ENCODE results near the gene PDGFB.

The PDGFB gene

GRCh38 chr22:39194098-39194497, 50.7 kb downstream of the PDGFB start:
- FAIRE-seq = no peak

- no peak for FAIRE-seq
These were observed 56.0 kb downstream of the PDGFB start for GRCh38 chr22:39188809-39189208.

DNA sequence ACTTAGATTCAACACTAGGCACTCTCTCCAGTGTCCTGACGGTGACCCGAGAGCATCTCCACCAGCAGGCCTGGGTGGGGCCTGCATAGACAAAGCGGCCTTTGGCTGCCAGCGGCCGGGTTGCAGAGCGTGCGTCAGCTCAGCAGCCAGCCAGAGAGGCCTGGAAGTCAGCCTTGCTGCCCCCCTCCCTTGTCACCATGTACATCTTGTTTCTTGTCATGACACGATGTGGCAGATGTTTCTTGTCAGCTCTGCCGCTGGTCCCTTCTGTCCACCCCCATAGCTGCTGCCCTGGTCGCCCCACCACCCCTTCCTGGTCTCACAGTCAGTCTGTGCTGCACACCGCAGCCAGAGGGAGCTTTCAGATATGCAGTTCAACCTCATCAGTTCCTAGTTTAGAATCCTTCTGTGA, 59.2 kb downstream of the PDGFB start:
- no peak for FAIRE-seq

DNA sequence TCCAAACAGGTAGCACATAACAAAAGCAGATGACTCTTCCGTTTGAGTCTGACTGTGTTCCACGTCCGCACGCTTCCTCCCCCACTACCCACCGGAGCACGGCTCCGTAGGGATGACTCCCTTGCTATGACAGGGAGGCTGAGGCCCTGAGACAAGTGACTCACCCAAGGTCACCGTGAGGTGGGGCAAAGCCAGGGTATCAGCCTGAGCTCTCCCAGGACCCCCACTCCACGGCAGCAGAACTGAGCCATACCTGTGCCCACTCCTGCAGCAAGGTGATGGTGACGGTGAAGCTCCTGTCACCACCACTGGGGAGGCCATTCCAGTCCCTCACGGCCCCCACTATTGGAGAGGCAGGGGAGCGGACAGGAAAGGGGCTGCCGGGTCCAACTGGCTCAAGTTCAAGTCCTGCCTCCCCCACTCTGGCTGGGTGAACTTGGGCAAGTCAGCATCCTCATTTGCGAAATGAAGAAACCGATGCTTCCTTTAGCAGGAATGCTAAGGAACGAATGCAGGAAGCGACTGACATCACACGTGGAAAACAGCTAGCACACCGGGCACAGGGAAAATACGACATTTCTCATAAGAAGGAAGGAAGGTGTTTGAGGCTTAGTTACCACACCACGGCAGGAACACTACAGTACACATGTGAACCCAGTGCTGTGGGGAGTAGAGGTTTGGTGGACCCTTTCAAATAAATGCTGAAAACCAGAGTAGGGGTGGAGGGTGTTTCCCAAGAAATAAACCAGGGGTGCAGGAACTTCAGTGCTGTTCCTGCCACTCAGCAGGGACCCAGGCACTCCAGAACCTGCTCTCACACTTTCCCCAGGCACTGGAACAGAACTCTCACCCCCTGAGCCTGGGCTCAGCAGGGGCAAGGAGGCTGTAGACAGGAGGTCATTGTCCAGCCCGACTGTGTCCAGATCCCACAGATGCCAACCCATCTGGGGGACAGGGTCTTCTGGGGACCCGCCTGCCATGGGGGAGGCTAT, 59.9 kb downstream of the PDGFB start:
- no peak for FAIRE-seq

- FAIRE-seq = no peak
These were observed 60.7 kb downstream of the PDGFB start for GRCh38 chr22:39183991-39184585.

GRCh38 chr22:39182478-39183030, 62.2 kb downstream of the PDGFB start:
- FAIRE-seq = no peak

DNA sequence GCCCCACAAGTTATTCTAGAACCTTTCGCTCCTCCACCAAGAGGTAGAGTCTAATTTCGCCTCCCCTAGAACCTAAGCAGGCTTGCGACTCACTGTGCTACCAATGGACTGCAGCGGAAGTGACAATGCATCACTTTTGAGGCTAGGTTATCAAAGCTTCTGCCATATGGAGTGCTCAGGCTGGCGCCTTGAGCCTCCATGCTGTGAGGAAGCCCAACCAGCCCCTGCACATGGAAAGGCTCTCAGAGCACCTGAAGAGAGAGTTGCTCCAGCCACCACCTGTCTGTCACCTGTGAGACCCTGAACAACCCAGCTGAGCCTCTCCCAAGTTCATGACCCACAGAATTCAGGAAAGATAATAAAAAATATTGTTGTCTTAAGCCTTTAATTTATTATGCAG, 63.0 kb downstream of the PDGFB start:
- no peak for FAIRE-seq

- FAIRE-seq = no peak
These were observed 63.4 kb downstream of the PDGFB start for GRCh38 chr22:39181356-39181755.

DNA sequence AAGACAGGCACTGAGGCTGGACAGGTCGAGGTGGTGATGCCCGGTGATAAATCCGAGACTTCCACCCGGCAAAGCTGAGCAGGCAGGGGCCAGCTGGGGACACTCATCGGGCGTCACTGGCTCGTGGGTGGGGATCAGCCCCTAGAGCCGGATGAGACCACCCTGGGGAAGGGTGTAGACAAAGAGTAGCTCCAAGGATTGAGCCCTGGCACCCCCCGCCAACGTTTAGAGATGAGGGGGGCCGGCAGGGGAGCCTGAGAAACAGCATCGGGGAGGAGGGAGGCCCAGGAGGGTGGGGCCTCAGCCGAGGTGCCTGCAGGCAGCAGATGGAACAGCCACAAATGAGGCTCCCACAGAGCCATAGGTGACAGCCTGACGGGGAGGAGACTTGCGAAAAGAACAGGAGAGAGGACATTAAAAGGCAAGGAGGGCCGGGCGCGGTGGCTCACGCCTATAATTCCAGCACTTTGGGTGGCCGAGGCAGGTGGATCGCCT, 64.9 kb downstream of the PDGFB start:
- FAIRE-seq = no peak

GRCh38 chr22:39179401-39179827, 65.4 kb downstream of the PDGFB start:
- FAIRE-seq = no peak

DNA sequence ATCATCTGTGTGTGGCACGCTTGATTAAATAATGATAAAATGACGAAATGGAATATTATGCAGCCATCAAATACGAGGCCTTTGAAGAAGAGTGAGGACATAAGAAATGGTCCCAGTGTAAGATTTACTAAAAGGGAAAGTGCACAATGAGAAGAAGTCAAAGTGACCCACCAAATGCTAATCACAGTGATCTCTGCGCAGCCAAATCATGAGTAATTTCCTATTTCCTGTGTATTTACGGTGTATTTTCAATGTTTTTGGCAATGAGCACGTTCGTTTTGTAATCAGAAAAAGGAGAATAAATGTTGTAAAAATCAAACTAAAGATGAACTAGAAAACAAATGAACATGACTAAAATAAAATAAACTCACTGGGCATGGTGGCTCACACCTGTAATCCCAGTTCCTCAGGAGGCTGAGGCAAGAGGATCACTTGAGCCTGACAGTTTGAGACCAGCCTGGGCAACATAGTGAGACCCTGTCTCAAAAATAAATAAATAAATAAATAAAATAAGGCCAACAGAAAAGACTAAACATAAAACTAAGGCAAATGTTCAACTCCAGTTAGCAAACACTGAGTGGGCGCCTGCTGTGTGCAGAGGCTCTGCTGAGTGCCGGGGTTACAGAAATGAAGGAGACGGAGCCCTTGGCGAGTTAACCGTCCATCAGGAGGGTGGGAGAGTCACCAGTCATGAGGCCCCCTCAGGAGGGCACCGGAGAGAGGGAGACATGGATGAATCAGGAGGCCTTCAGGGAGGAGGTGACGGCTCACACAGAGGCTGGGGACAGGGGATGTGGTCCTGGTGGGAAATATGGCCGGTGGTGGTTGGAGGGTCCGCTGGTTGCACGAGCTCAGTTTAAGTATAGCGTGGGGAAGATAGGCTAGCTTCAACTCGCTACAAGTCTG, 66.3 kb downstream of the PDGFB start:
- no peak for FAIRE-seq

DNA sequence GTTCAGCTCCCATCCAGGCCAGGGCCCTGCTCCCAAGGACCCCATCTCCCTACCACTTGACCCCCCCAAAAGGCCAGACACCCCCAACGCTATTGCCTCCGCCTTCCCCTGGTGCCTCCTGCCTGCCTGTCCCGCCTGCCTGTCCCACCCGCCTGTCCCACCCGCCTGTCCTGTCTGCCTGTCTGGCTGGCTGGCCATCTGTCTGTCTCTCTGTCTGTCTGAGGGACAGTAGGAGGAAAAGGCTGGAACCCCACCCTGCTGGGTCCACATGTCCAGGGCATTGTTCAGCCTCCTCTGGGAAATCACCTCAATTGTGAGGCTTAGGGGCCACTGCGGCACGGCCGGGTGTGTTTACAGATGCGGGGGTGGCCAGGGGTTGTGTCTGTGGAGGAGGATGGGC, 67.0 kb downstream of the PDGFB start:
- FAIRE-seq = no peak

- no peak for FAIRE-seq
These were observed 67.4 kb downstream of the PDGFB start for GRCh38 chr22:39177456-39177775.

- no peak for FAIRE-seq
These were observed 67.9 kb downstream of the PDGFB start for GRCh38 chr22:39176714-39177455.

DNA sequence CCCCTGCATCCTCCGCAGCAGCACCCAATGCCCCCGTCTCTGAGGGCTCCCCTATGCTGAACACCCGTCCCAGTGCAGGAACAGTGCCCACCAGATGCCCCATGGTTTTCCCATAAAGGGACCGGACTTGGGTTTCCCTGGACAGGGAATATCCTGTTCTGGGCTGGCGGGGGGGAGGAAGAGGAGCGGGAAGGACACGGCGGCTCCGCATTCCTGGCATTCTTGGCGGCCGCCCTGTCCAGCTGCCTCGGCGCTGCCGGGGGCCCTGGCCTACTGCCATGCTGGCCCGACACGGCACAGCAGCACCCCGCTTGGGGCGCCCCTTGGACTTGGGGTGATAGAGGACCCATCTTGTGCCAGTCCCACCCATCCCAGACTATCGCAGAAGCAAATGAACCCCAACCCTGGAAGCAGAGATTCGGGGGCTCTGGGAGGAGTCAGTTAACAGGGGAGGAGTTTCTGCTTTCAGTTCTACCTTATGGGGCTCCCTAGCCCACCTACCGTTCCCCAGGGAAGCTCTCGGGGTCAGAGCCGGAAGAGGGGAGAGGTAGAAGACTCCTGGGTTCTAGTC, 68.6 kb downstream of the PDGFB start:
- FAIRE-seq = no peak

- FAIRE-seq = no peak
These were observed 69.2 kb downstream of the PDGFB start for GRCh38 chr22:39175353-39176142.

DNA sequence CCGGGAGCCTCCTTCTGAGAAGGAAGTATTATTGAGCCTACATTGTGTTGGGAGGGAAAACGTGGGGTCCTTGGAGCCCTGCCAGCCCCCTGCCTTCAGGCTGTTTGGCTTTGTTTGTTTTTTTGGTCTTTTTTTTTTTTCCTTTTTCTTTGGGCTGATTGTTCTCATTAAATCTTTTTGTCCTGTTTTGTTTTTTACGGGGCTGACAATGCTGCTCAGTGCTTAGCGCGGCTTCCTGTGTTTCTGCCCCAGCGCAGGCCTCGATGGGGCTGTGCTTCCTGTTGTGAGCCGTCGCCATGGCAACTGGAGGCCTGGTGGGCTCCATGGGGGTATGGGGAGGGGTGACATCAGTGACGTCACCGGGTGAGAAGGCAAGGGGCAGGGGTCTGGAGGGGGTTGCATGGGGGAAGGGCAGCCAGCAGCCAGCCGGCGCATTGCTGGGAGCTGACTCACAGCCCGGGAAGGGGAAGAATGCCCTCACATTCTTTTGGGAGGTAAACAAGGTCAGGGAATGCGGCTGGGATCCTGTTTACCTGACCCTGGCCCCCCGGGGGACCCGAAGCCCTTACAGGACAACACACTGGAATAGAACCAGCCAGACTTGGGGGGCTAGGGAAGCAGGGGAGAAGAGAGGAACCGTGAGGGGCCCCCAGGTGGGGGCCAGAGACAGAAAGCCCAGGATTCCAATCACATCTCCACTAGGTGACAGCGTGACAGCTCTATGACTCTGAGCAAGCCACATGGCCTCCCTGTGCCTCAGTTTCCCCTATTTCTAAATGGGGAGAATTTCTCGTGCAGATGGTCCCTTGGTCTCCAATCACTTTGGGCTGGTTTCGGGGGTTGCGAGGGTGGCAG, 70.1 kb downstream of the PDGFB start:
- no peak for FAIRE-seq

DNA sequence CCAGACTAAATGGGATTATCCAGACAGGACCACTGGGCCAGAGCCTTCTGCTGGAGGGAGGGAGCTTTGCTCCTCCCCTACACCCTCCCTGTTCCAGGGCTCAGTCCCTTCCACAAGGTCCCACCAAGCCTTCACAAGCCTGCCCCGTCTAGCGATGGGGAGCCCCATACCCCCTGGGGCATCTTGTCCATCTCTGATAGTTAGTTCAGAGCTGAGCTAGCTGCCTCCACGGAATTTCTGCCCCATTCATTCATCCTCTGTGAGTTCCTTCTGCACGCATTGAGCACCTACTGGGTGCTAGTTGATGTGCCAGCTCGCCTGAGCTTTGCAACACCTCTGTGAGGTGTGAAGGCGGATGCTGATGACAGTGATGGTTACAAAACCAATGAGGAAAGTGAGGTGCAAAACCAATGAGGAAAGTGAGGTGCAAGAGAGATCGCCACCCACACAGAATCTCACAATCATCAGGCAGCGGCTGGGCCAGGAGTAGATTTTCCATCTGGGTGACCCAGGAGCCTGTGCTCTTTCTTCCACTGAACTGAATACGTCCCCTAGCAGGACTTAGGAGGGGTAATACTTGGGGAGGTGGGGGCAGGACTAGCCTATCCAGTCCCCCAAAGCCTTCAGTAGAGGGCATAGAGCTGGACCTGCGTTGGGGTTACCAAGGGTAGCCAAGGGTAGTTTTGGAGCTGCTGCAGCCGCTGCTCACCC, 70.8 kb downstream of the PDGFB start:
- FAIRE-seq = no peak
